Activated CD4-positive, alpha-beta memory T cell treated with anti-CD3 and anti-CD28 coated beads for 36 hours (primary cell): ENCODE measurements around the gene BMF. TPM values are rescaled to one million over a fixed set of nuclear protein-coding genes. Genes with fewer than 3 reads are reported as not detected.

Experiments
- CTCF ChIA-PET: fragments of 350-600 bp; sonication (Branson Sonifier 250); formaldehyde crosslinking; loops from one replicate; lab custom pipeline; 2021; ENCODE audit warnings: antibody characterized with exemption, inconsistent platforms; lab: Charles Lee
- POLR2A ChIA-PET: fragments of 350-600 bp; sonication (Branson Sonifier 250); formaldehyde crosslinking; loops from one replicate; lab custom pipeline; 2021; ENCODE audit warnings: antibody characterized with exemption; lab: Charles Lee
- DNase-seq: peaks from one replicate; pipeline ENCODE4 v3.0.0-alpha.2; 2020
- H3K27ac Mint-ChIP-seq: one replicate; pipeline ENCODE4 v1.8.0; 2021; ENCODE audit warnings: mixed read lengths
- H3K27me3 Mint-ChIP-seq: one replicate; pipeline ENCODE4 v1.8.0; 2021; ENCODE audit warnings: mixed read lengths
- H3K36me3 Mint-ChIP-seq: one replicate; pipeline ENCODE4 v1.8.0; 2021; ENCODE audit warnings: mixed read lengths
- H3K4me1 Mint-ChIP-seq: one replicate; pipeline ENCODE4 v1.8.0; 2021; ENCODE audit warnings: low read depth, mixed read lengths
- H3K4me3 Mint-ChIP-seq: one replicate; pipeline ENCODE4 v1.8.0; 2021; ENCODE audit warnings: mild to moderate bottlenecking, mixed read lengths
- H3K9me3 Mint-ChIP-seq: one replicate; pipeline ENCODE4 v1.8.0; 2021; ENCODE audit warnings: mixed read lengths
- intact Hi-C: fragments of 100-400 bp; cut with micrococcal nuclease; formaldehyde crosslinking; loops from one replicate; pipeline ENCODE4 v1.15.1; 2023
- total RNA-seq, 2 experiments: library from RNA; stranded (reverse); gene quantifications; one replicate each; pipeline ENCODE4 v1.2.3, GENCODE V29; 2021

Gene BMF
- total RNA-seq, 2 experiments from 2014 or later = 6.9 to 7.3 TPM

GRCh38 chr15:40038638-40039543 is 69.8 kb downstream of the BMF start, which contains the start of gene SRP14:
TSS of gene SRP14 (minus strand) at chr15:40039181. CDS start at chr15:40039116, 65 bp downstream.
- CTCF ChIA-PET = interaction anchor here (0.8 to 7.4 kb wide), 15 partner anchors 8 to 286 kb away, joined by 3 to 69 read pairs (median 4); partner anchors contain the start of genes BMF and FSIP1
- POLR2A ChIA-PET = interaction anchor here (0.8 to 3.4 kb wide), 8 partner anchors 8 to 269 kb away, joined by 3 to 12 read pairs (median 5); partner anchors contain the start of genes EIF2AK4 and PLCB2
- no peaks in the 10 kb centered on the region for H3K27me3 Mint-ChIP-seq
- no peaks in the 10 kb centered on the region for H3K9me3 Mint-ChIP-seq
- H3K36me3 Mint-ChIP-seq = peaks cover 37% of the 10 kb centered on the region
- peak within 1 kb of the TSS; percentile 98 for H3K4me3 Mint-ChIP-seq
- H3K4me1 Mint-ChIP-seq = peaks cover 27% of the 10 kb centered on the region
- intact Hi-C loops = loop anchor here (1.0 to 10.0 kb wide), 3 partner anchors 8 to 354 kb away; partner anchors contain the start of gene FSIP1
- peak; percentile 97 for DNase-seq
- H3K27ac Mint-ChIP-seq = peak within 1 kb of the TSS; percentile 91

DNA sequence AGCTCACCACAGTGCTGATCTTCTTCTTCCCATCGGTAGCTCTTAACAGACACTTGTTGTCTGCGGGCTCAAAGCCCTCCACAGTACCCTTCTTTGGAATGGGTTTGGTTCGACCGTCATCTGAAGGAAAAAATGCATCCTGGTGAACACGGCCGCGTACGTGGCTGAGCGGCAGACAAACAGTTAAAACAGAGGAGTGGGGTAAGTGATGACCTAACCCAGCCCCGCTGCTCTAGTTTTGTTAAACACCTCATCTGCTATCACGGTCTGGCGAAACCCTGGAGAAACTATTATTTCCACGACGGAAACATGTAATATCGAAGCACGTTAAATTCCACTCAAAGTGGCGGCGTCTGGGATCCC is 70.4 kb downstream of the BMF start:
- peak; percentile 31 for DNase-seq
- H3K36me3 Mint-ChIP-seq = peaks cover 37% of the 10 kb centered on the region
- ChIA-PET POLR2A (interaction anchor here (0.8 to 3.4 kb wide), 4 partner anchors 9 to 124 kb away, joined by 4 to 12 read pairs (median 7); partner anchors contain the start of gene EIF2AK4), CTCF (interaction anchor here (0.8 to 7.4 kb wide), 10 partner anchors 7 to 255 kb away, joined by 3 to 69 read pairs (median 4); partner anchors contain the start of genes BMF and FSIP1)
- H3K4me3 Mint-ChIP-seq = peak overlapping the region; percentile 98
- no peaks in the 10 kb centered on the region for H3K9me3 Mint-ChIP-seq
- no peaks in the 10 kb centered on the region for H3K27me3 Mint-ChIP-seq
- intact Hi-C loops = loop anchor here (2.0 to 10.0 kb wide), 2 partner anchors 255 to 353 kb away; partner anchors contain the start of gene FSIP1
- peak overlapping the region; percentile 91 for H3K27ac Mint-ChIP-seq
- H3K4me1 Mint-ChIP-seq = peaks cover 27% of the 10 kb centered on the region

Other genes starting within 250 kb of the BMF start
- under 1 TPM; 0.21 to 0.27 TPM for gene GPR176, start 188.6 kb downstream of the BMF start, total RNA-seq
- gene EIF2AK4, start 174.8 kb downstream of the BMF start, total RNA-seq = 10 to 100 TPM; 34.5 to 36.4 TPM
- gene SRP14, start 69.7 kb downstream of the BMF start, total RNA-seq = 100 to 1,000 TPM; 168 to 170 TPM
- gene BUB1B, start 52.2 kb upstream of the BMF start, total RNA-seq = 10 to 100 TPM; 88.8 to 96.1 TPM
- gene PAK6, start 130.2 kb upstream of the BMF start, total RNA-seq = under 1 TPM; 0.69 to 0.73 TPM
- not detected for gene ANKRD63, start 174.2 kb upstream of the BMF start, total RNA-seq
- 10 to 100 TPM; 65.3 to 70.7 TPM for gene PLCB2, start 199.1 kb upstream of the BMF start, total RNA-seq
- 1 to 10 TPM; 6.7 to 7.4 TPM for gene INAFM2, start 214.8 kb upstream of the BMF start, total RNA-seq
- gene CCDC9B, start 232.1 kb upstream of the BMF start, total RNA-seq = 1 to 10 TPM in 1 of 2 experiments, under 1 TPM in 1; 0.53 to 1.6 TPM
- gene PHGR1, start 242.2 kb upstream of the BMF start, total RNA-seq = not detected
- gene DISP2, start 249.3 kb upstream of the BMF start, total RNA-seq = under 1 TPM; 0.02 to 0.05 TPM